SK-N-SH (cell line): ENCODE data around the gene TUBGCP2. TPM values are rescaled to one million over a fixed set of nuclear protein-coding genes. Genes with fewer than 3 reads are reported as not detected.

Experiments used
- CTCF ChIA-PET: fragments of 300-600, 350-600 bp; formaldehyde crosslinking; extraction: SDS; loops from one replicate; lab custom pipeline; 2021; lab: Yijun Ruan, JAX
- POLR2A ChIA-PET: fragments of 350-600 bp; sonication (Branson Sonifier 250); formaldehyde crosslinking; extraction: SDS; loops from one replicate; lab custom pipeline; 2020; ENCODE audit warnings: antibody characterized with exemption, inconsistent platforms; lab: Yijun Ruan, JAX
- DNase-seq: peaks from one replicate; pipeline ENCODE4 v3.0.0; 2012
- H2AFZ ChIP-seq: fragments of 200-600 bp; sonication (generic); 2 replicates; pipeline ENCODE4 v1.8.1; 2016; ENCODE audit warnings: antibody characterized with exemption, mild to moderate bottlenecking, low read depth
- H3F3A ChIP-seq: fragments of 200-600 bp; sonication (generic); replicated peaks from 2 replicates; pipeline ENCODE3; 2016; ENCODE audit warnings: antibody characterized with exemption, mild to moderate bottlenecking; ENCODE audit not compliant: insufficient read depth
- H3K27ac ChIP-seq, 2 experiments: fragments of 200-500 bp in 1 of 2; fragments of 200-600 bp in 1 of 2; sonication (Bioruptor generic) in 1 of 2; sonication (generic), shearing (Covaris generic) in 1 of 2; 2 replicates each; pipeline versions ENCODE4 v1.5.1 to v1.6.1; 2014 to 2016; ENCODE audit warnings: low read depth in 2 of 2, inconsistent platforms in 1 of 2, low read length in 1 of 2, mild to moderate bottlenecking in 1 of 2, mixed read lengths in 1 of 2
- H3K27me3 ChIP-seq: fragments of 200-600 bp; sonication (generic), shearing (Covaris generic); 2 replicates; pipeline ENCODE4 v1.6.1; 2016; ENCODE audit warnings: mixed run types; ENCODE audit not compliant: insufficient read depth
- H3K36me3 ChIP-seq, 2 experiments: fragments of 200-500 bp in 1 of 2; fragments of 200-600 bp in 1 of 2; sonication (Bioruptor generic) in 1 of 2; sonication (generic) in 1 of 2; replicated peaks in 1 of 2; 2 replicates each; pipeline versions ENCODE3 to v1.5.1; 2014 to 2016; ENCODE audit warnings: low read length in 1 of 2, mild to moderate bottlenecking in 1 of 2; ENCODE audit not compliant: insufficient read depth in 2 of 2, control insufficient read depth in 1 of 2
- H3K4me1 ChIP-seq, 2 experiments: fragments of 200-500 bp in 1 of 2; fragments of 200-600 bp in 1 of 2; sonication (Bioruptor generic) in 1 of 2; sonication (generic), shearing (Covaris generic) in 1 of 2; 2 replicates each; pipeline versions ENCODE4 v1.5.1 to v1.6.1; 2014 to 2016; ENCODE audit warnings: low read depth in 1 of 2, low read length in 1 of 2, mixed run types in 1 of 2; ENCODE audit not compliant: insufficient read depth in 2 of 2, control insufficient read depth in 1 of 2
- H3K4me2 ChIP-seq: fragments of 200-600 bp; sonication (generic), shearing (Covaris generic); 2 replicates; pipeline ENCODE4 v1.6.1; 2017; ENCODE audit warnings: mixed run types
- H3K4me3 ChIP-seq, 2 experiments: fragments of 200-500 bp in 1 of 2; fragments of 200-600 bp in 1 of 2; sonication (Bioruptor generic) in 1 of 2; sonication (generic), shearing (Covaris generic) in 1 of 2; 2 replicates each; pipeline versions ENCODE4 v1.5.1 to v1.8.1; 2014 to 2016; ENCODE audit warnings: low read depth in 2 of 2, inconsistent platforms in 1 of 2, low read length in 1 of 2, mild to moderate bottlenecking in 1 of 2, mixed read lengths in 1 of 2, moderate library complexity in 1 of 2
- H3K79me2 ChIP-seq: fragments of 200-600 bp; sonication (generic); 2 replicates; pipeline ENCODE4 v1.8.1; 2017; ENCODE audit warnings: mild to moderate bottlenecking; ENCODE audit not compliant: insufficient read depth
- H3K9ac ChIP-seq: fragments of 200-600 bp; sonication (generic); 2 replicates; pipeline ENCODE4 v1.6.1; 2017; ENCODE audit warnings: mixed run types
- H3K9me2 ChIP-seq: fragments of 200-600 bp; sonication (generic); 2 replicates; pipeline ENCODE4 v1.6.1; 2017; ENCODE audit warnings: mixed run types
- H3K9me3 ChIP-seq: fragments of 200-600 bp; sonication (generic); 2 replicates; pipeline ENCODE4 v1.6.1; 2017; ENCODE audit warnings: mixed run types, mild to moderate bottlenecking, moderate library complexity
- H4K20me1 ChIP-seq: fragments of 200-600 bp; sonication (generic); 2 replicates; pipeline ENCODE4 v1.6.1; 2017; ENCODE audit warnings: mild to moderate bottlenecking, mixed run types; ENCODE audit not compliant: insufficient read depth
- CTCF ChIP-seq: fragments of 200-600 bp; sonication (generic); IDR thresholded peaks from 2 replicates; pipeline ENCODE4 v1.6.1; 2017; ENCODE audit warnings: antibody characterized with exemption, mild to moderate bottlenecking, moderate library complexity
- FOXJ3 ChIP-seq: sonication (generic); formaldehyde crosslinking; IDR thresholded peaks from 2 replicates; pipeline ENCODE4 v1.5.1; 2020; ENCODE audit warnings: mild to moderate bottlenecking, missing genetic modification reagents
- GABPA ChIP-seq: IDR thresholded peaks from 2 replicates; pipeline ENCODE4 v1.4.0; 2012; ENCODE audit warnings: low read depth, mild to moderate bottlenecking
- JUND ChIP-seq: IDR thresholded peaks from 2 replicates; pipeline ENCODE4 v1.4.0; 2012
- MAX ChIP-seq: IDR thresholded peaks from 2 replicates; pipeline ENCODE4 v1.4.0; 2012; ENCODE audit warnings: low read depth
- MXI1 ChIP-seq: IDR thresholded peaks from 2 replicates; pipeline ENCODE4 v1.6.1; 2012; ENCODE audit warnings: mild to moderate bottlenecking, low read depth, low read length, improper control_type of control experiment
- NRF1 ChIP-seq: IDR thresholded peaks from 2 replicates; pipeline ENCODE4 v1.6.1; 2012; ENCODE audit warnings: low read depth, mild to moderate bottlenecking, low read length
- RCOR1 ChIP-seq: fragments of 150-350 bp; IDR thresholded peaks from 2 replicates; pipeline ENCODE4 v1.6.1; 2017; ENCODE audit warnings: antibody characterized with exemption, low read length
- YY1 ChIP-seq: IDR thresholded peaks from 2 replicates; pipeline ENCODE4 v1.4.0; 2012; ENCODE audit warnings: low read depth, mild to moderate bottlenecking
- WGBS: methylation state at CpG from one replicate; pipeline ENCODE4 v1.1.6; 2017; ENCODE audit warnings: low lambda C conversion rate; 5-methylcytosine and 5-hydroxymethylcytosine counted together
- polyA plus RNA-seq, 3 experiments: library from polyadenylated mRNA; depleted of rRNA; stranded (reverse); fragments of >200 nt; gene quantifications; 2 replicates each; pipeline ENCODE4 v1.2.3, GENCODE V29; 2012

Gene TUBGCP2
- polyA plus RNA-seq, 1 of the 3 experiments (the other 2 are of a cell fraction) = 49.1 TPM

GRCh38 chr10:133282846-133283390, 25.8 kb downstream of the TUBGCP2 start:
- H3K4me2 ChIP-seq = no peak overlapping the region
- CTCF ChIA-PET = no interaction called here
- POLR2A ChIA-PET = no interaction called here
- no peaks in the 10 kb centered on the region for H3K27me3 ChIP-seq
- peaks cover 7 to 79% of the 10 kb centered on the region in 2 experiments for H3K36me3 ChIP-seq
- no peaks in the 10 kb centered on the region for H3K9me3 ChIP-seq
- TF ChIP-seq YY1 (no peak), MXI1 (no peak), MAX (no peak), CTCF (no peak), NRF1 (no peak), RCOR1 (no peak)
- TF ChIP-seq, all 33 proteins: peak for 0
- no peaks in the 10 kb centered on the region for H3K79me2 ChIP-seq
- no peak overlapping the region for H3K9ac ChIP-seq
- H3F3A ChIP-seq = no peaks in the 10 kb centered on the region
- WGBS = 96% methylated on average over 11 of the region's 24 CpGs
- H3K9me2 ChIP-seq = no peaks in the 10 kb centered on the region
- H3K4me1 ChIP-seq = no peaks in the 10 kb centered on the region
- no peak overlapping the region for H3K4me3 ChIP-seq
- no peak overlapping the region for H3K27ac ChIP-seq
- H4K20me1 ChIP-seq = no peaks in the 10 kb centered on the region
- no peak overlapping the region for H2AFZ ChIP-seq
- DNase-seq = no peak

GRCh38 chr10:133281628-133282372, 26.9 kb downstream of the TUBGCP2 start:
- no peak overlapping the region for H3K27ac ChIP-seq
- H3K9ac ChIP-seq = no peak overlapping the region
- H3K9me3 ChIP-seq = no peaks in the 10 kb centered on the region
- H2AFZ ChIP-seq = no peak overlapping the region
- ChIA-PET CTCF (interaction anchor here (0.8 to 1.6 kb wide), 3 partner anchors 11 to 48 kb away, joined by 3 read pairs; no protein-coding TSS in a partner anchor), POLR2A (no interaction called here)
- WGBS = 95% methylated on average over 28 of the region's 38 CpGs
- H3K4me2 ChIP-seq = no peak overlapping the region
- no peaks in the 10 kb centered on the region for H3K9me2 ChIP-seq
- H3K79me2 ChIP-seq = no peaks in the 10 kb centered on the region
- H3K4me3 ChIP-seq = no peak overlapping the region
- no peaks in the 10 kb centered on the region for H3F3A ChIP-seq
- peaks cover 7 to 72% of the 10 kb centered on the region in 2 experiments for H3K36me3 ChIP-seq
- no peaks in the 10 kb centered on the region for H3K27me3 ChIP-seq
- TF ChIP-seq JUND = no peak
- no peak for TF ChIP-seq YY1
- TF ChIP-seq GABPA = no peak
- no peak for TF ChIP-seq FOXJ3 (CRISPR knock-in tag)
- TF ChIP-seq, all 33 proteins: peak for 0
- no peak for DNase-seq
- H3K4me1 ChIP-seq = no peaks in the 10 kb centered on the region
- no peaks in the 10 kb centered on the region for H4K20me1 ChIP-seq
